Aorta (tissue), 5 donors: ENCODE results near the gene PEX14. TPM values are rescaled to one million over a fixed set of nuclear protein-coding genes. Genes with fewer than 3 reads are reported as not detected.

Source experiments
- ATAC-seq: fragments of 200-7000 bp; cut with Tn5 transposase; one replicate; pipeline ENCODE4 v1.9.1; 2022; ENCODE audit warnings: moderate library complexity; ENCODE audit not compliant: low FRiP score
- DNase-seq, 2 donors: peaks; one replicate each; pipeline ENCODE4 v3.0.0-alpha.2; 2020
- H3K27ac ChIP-seq, 2 donors: one replicate each; pipeline ENCODE4 v1.5.1; 2013; ENCODE audit warnings: low read length in 2 of 2, mild to moderate bottlenecking in 2 of 2, moderate library complexity in 2 of 2, control low read depth in 1 of 2, inconsistent platforms in 1 of 2, low read depth in 1 of 2
- H3K27me3 ChIP-seq, 2 donors: one replicate each; pipeline ENCODE4 v1.6.1; 2013; ENCODE audit warnings: control low read depth in 1 of 2, low read length in 1 of 2, mild to moderate bottlenecking in 1 of 2, moderate library complexity in 1 of 2; ENCODE audit not compliant: insufficient read depth in 2 of 2, control insufficient read depth in 1 of 2
- H3K36me3 ChIP-seq, 2 donors: one replicate each; pipeline ENCODE4 v1.6.1; 2013; ENCODE audit warnings: control low read depth in 1 of 2, low read length in 1 of 2, mild to moderate bottlenecking in 1 of 2; ENCODE audit not compliant: insufficient read depth in 2 of 2, control insufficient read depth in 1 of 2
- H3K4me1 ChIP-seq, 2 donors: one replicate each; pipeline ENCODE4 v1.6.1; 2013; ENCODE audit warnings: low read length in 2 of 2, control low read depth in 1 of 2, mild to moderate bottlenecking in 1 of 2, moderate library complexity in 1 of 2; ENCODE audit not compliant: insufficient read depth in 2 of 2, control insufficient read depth in 1 of 2
- H3K4me3 ChIP-seq, 2 donors: one replicate each; pipeline ENCODE4 v1.5.1; 2013; ENCODE audit warnings: low read length in 2 of 2, control low read depth in 1 of 2, mild to moderate bottlenecking in 1 of 2
- H3K9me3 ChIP-seq: one replicate; pipeline ENCODE4 v1.6.1; 2013; ENCODE audit warnings: mild to moderate bottlenecking, low read length; ENCODE audit not compliant: control insufficient read depth
- WGBS, 2 donors: extraction: QIAGEN DNeasy Blood & Tissue Kit; methylation state at CpG; one replicate each; pipeline ENCODE4 v1.1.7; 2013; 5-methylcytosine and 5-hydroxymethylcytosine counted together
- intact Hi-C, 2 donors: fragments of 100-400 bp; cut with DNase I; formaldehyde crosslinking; loops; one replicate each; pipeline versions ENCODE4 v1.14.2 to v1.15.0; 2022
- polyA plus RNA-seq, 2 donors: library from polyadenylated mRNA; stranded (reverse); fragments of 200-250 nt; gene quantifications; one replicate each; pipeline ENCODE4 v1.2.3, GENCODE V29; 2013
- total RNA-seq, 2 donors: library from RNA; stranded (reverse); fragmentation: NEBNext Ultra II Directional; extraction: Animal tissue kit (Norgen Biotek cat#: 25700); gene quantifications; one replicate each; pipeline ENCODE4 v1.2.1, GENCODE V29; 2021
- donor health status: healthy with polysubstance abuse.
- donor health status: Bipolar disorder and iron deficiency.
- donor health status: DM: no; HTN: no; CAD: no.
- donor health status: DM: no; HTN: no; CAD: no.
- donor health status: DM: yes; HTN: yes; CAD: no.

The PEX14 gene
- total and polyA plus RNA-seq, 4 donors = 4.5 to 16.9 (median 14.4) TPM

- H3K9me3 ChIP-seq = no peaks in the 10 kb centered on the region
- no peaks in the 10 kb centered on the region for H3K27me3 ChIP-seq
- H3K27ac ChIP-seq = no peak overlapping the region
- no peak overlapping the region for H3K4me3 ChIP-seq
- H3K36me3 ChIP-seq = peaks cover 0 to 7% of the 10 kb centered on the region in 2 donors
- no peak for ATAC-seq
- DNase-seq = no peak
- intact Hi-C loops = no loop called here
- WGBS, 2 donors = 93 to 94% methylated on average over 37 to 38 of the region's 38 CpGs
- no peaks in the 10 kb centered on the region for H3K4me1 ChIP-seq
These were observed 172.8 kb downstream of the PEX14 start for GRCh38 chr1:10647414-10648170.

- intact Hi-C loops = no loop called here
- no peak overlapping the region for H3K4me3 ChIP-seq
- 77 to 86% methylated on average over 32 of the region's 32 CpGs for WGBS, 2 donors
- ATAC-seq = no peak
- peaks cover 0 to 6% of the 10 kb centered on the region in 2 donors for H3K36me3 ChIP-seq
- H3K27ac ChIP-seq = no peak overlapping the region
- DNase-seq = no peak
- no peaks in the 10 kb centered on the region for H3K27me3 ChIP-seq
- H3K9me3 ChIP-seq = no peaks in the 10 kb centered on the region
- no peaks in the 10 kb centered on the region for H3K4me1 ChIP-seq
These were observed 174.2 kb downstream of the PEX14 start for GRCh38 chr1:10648689-10649516.

DNA sequence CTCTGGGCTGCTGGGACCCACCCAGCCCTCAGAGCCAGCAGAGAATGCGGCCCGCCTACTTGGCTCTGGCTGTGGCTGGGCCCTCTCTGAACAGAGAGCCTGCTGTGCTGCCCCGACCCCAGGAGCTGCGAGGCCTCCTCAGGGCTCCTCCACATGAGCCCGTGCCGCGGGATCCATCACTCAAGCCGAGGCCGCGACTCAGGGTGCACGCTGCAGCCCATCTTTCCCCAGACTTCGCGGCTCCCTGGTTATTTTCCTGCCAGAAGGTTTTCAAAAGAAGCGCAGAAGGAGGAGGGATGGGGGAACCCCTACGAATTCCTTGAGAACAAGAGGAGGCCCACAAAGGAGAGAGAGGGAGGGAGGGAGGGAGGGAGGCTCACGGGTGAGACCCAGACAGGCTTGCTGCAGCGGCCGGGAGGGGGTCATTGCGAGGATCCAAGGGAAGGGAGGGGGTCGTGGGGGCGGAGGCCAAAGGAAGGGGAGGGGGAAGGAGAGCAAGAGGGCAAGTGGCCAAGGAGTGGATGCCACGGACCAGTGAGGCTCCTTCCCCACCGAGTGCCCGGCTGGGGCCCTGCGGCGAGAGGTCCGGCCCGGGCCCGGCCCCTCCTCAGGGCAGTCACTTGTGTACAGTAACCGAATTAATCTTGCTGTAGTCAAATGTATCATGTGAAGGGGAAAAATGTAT, 174.9 kb downstream of the PEX14 start:
- Histone ChIP-seq H3K36me3 (peaks cover 0 to 7% of the 10 kb centered on the region in 2 donors), H3K27me3 (no peaks in the 10 kb centered on the region), H3K4me3 (no peak overlapping the region), H3K27ac (no peak overlapping the region), H3K4me1 (no peaks in the 10 kb centered on the region), H3K9me3 (no peaks in the 10 kb centered on the region)
- no peak for ATAC-seq
- no peak for DNase-seq
- intact Hi-C loops = no loop called here
- 75 to 80% methylated on average over 28 to 30 of the region's 30 CpGs for WGBS, 2 donors

- Histone ChIP-seq H3K4me1 (no peaks in the 10 kb centered on the region), H3K27ac (no peak overlapping the region), H3K9me3 (no peaks in the 10 kb centered on the region), H3K4me3 (no peak overlapping the region), H3K36me3 (peaks cover 0 to 5% of the 10 kb centered on the region in 2 donors), H3K27me3 (no peaks in the 10 kb centered on the region)
- DNase-seq = no peak
- intact Hi-C loops = no loop called here
- ATAC-seq = no peak
- 85 to 87% methylated on average over 39 to 40 of the region's 40 CpGs for WGBS, 2 donors
These were observed 176.0 kb downstream of the PEX14 start for GRCh38 chr1:10650556-10651388.

- DNase-seq (no peak), ATAC-seq (no peak)
- Histone ChIP-seq H3K27me3 (no peaks in the 10 kb centered on the region), H3K4me1 (no peaks in the 10 kb centered on the region), H3K9me3 (no peaks in the 10 kb centered on the region), H3K4me3 (no peak overlapping the region), H3K36me3 (peaks cover 0 to 5% of the 10 kb centered on the region in 2 donors), H3K27ac (no peak overlapping the region)
- WGBS, 2 donors = 67 to 76% methylated on average over 19 of the region's 19 CpGs
- intact Hi-C loops = no loop called here
These were observed 176.6 kb downstream of the PEX14 start for GRCh38 chr1:10651389-10651766.

DNA sequence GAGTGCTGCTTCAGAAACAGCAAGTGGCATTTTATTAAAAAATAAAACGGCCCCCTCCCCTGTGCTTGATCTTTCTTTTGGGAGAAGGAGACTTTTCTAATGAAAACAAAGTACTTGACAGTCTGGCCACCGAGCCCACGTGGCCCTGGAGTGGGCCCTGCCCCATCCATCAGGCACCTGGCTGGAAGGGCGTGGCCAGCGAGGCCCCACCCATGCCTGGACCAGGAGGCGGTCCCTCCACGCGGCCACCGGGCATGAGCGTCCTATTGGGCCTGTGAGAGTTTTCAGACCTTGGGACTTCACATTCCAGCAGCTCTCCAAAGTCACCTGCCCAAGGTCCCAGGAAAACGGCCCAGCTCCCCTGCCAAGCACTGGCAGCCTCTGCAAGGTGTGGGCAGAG, 177.0 kb downstream of the PEX14 start:
- Histone ChIP-seq H3K4me3 (no peak overlapping the region), H3K4me1 (no peaks in the 10 kb centered on the region), H3K36me3 (peaks cover 0 to 5% of the 10 kb centered on the region in 2 donors), H3K27ac (no peak overlapping the region), H3K27me3 (no peaks in the 10 kb centered on the region), H3K9me3 (no peaks in the 10 kb centered on the region)
- WGBS, 2 donors = 65 to 72% methylated on average over 11 of the region's 11 CpGs
- intact Hi-C loops = no loop called here
- DNase-seq (no peak), ATAC-seq (no peak)

GRCh38 chr1:10652626-10653025, 177.9 kb downstream of the PEX14 start:
- DNase-seq (no peak), ATAC-seq (no peak)
- 68 to 70% methylated on average over 12 of the region's 12 CpGs for WGBS, 2 donors
- Histone ChIP-seq H3K36me3 (peaks cover 0 to 2% of the 10 kb centered on the region in 2 donors), H3K4me3 (no peak overlapping the region), H3K9me3 (no peaks in the 10 kb centered on the region), H3K4me1 (no peaks in the 10 kb centered on the region), H3K27me3 (no peaks in the 10 kb centered on the region), H3K27ac (no peak overlapping the region)
- intact Hi-C loops = no loop called here
